Hepatocyte (in vitro differentiated cells): ENCODE measurements around the gene ZNF263. TPM values are rescaled to one million over a fixed set of nuclear protein-coding genes. Genes with fewer than 3 reads are reported as not detected.
A peak's percentile ranks its signal among the peaks of the same experiment; 100 is the strongest.

Source experiments
- DNase-seq: peaks from one replicate; pipeline ENCODE4 v3.0.0-alpha.2; 2016; ENCODE audit warnings: low spot score
- H2AFZ ChIP-seq: fragments of 200-600 bp; sonication (generic); 2 replicates; pipeline ENCODE4 v1.6.0; 2016; ENCODE audit warnings: antibody characterized with exemption, mild to moderate bottlenecking
- H3K27ac ChIP-seq: fragments of 200-600 bp; sonication (generic); 2 replicates; pipeline ENCODE4 v1.5.1; 2016; ENCODE audit warnings: mild to moderate bottlenecking
- H3K27me3 ChIP-seq: fragments of 200-600 bp; sonication (generic); 2 replicates; pipeline ENCODE4 v1.6.1; 2016
- H3K36me3 ChIP-seq: fragments of 200-600 bp; sonication (generic); replicated peaks from 2 replicates; pipeline ENCODE4 v1.5.1; 2016; ENCODE audit warnings: low read depth; ENCODE audit not compliant: insufficient read depth
- H3K4me1 ChIP-seq: fragments of 200-600 bp; sonication (generic); 2 replicates; pipeline ENCODE4 v1.5.1; 2016; ENCODE audit warnings: mild to moderate bottlenecking, moderate library complexity; ENCODE audit not compliant: insufficient read depth
- H3K4me2 ChIP-seq: fragments of 200-600 bp; sonication (generic); 2 replicates; pipeline ENCODE4 v1.6.0; 2016
- H3K4me3 ChIP-seq: fragments of 200-600 bp; sonication (generic); 2 replicates; pipeline ENCODE4 v1.5.1; 2016; ENCODE audit warnings: mild to moderate bottlenecking
- H3K79me2 ChIP-seq: fragments of 200-600 bp; sonication (generic); 2 replicates; pipeline ENCODE4 v1.6.0; 2017; ENCODE audit warnings: mild to moderate bottlenecking
- H3K9me2 ChIP-seq: fragments of 200-600 bp; sonication (generic); replicated peaks from 2 replicates; pipeline ENCODE4 v1.6.0; 2017; ENCODE audit warnings: mild to moderate bottlenecking; ENCODE audit not compliant: insufficient read depth
- H3K9me3 ChIP-seq: fragments of 200-600 bp; sonication (generic); 2 replicates; pipeline ENCODE4 v1.5.1; 2016; ENCODE audit warnings: low read depth, mild to moderate bottlenecking
- H4K20me1 ChIP-seq: fragments of 200-600 bp; sonication (generic); 2 replicates; pipeline ENCODE4 v1.6.0; 2016; ENCODE audit warnings: mild to moderate bottlenecking; ENCODE audit not compliant: insufficient read depth, poor library complexity, severe bottlenecking
- EZH2 ChIP-seq: fragments of 200-600 bp; sonication (generic); IDR thresholded peaks from 2 replicates; pipeline ENCODE4 v1.6.1; 2016; ENCODE audit warnings: antibody characterized with exemption, mild to moderate bottlenecking, borderline replicate concordance
- EZH2phosphoT487 ChIP-seq: fragments of 200-600 bp; sonication (generic); IDR thresholded peaks from one replicate; pipeline ENCODE4 v1.6.1; 2018; ENCODE audit warnings: antibody characterized with exemption, mild to moderate bottlenecking, low read depth, moderate library complexity; ENCODE audit not compliant: unreplicated experiment, severe bottlenecking
- WGBS: methylation state at CpG from one replicate; pipeline ENCODE4 v1.1.6; 2016; ENCODE audit warnings: low lambda C conversion rate; ENCODE audit errors: missing lambda C conversion rate; 5-methylcytosine and 5-hydroxymethylcytosine counted together
- polyA plus RNA-seq: library from polyadenylated mRNA; unstranded; fragments of >200 nt; fragmentation: Nextera tagmentation; extraction: Ambion mirVana; gene quantifications from 2 replicates; pipeline ENCODE4 v1.2.1, GENCODE V29; 2016
- total RNA-seq: library from RNA; depleted of rRNA; stranded (reverse); fragments of >200 nt; gene quantifications from 2 replicates; pipeline ENCODE4 v1.2.3, GENCODE V29; 2014
- TF ChIP-seq, protein P1 (sequence below): fragments of 200-600 bp; sonication (generic); IDR thresholded peaks from 2 replicates; pipeline ENCODE4 v1.5.1; 2016; ENCODE audit warnings: antibody characterized with exemption, mild to moderate bottlenecking; ENCODE audit not compliant: poor library complexity

Gene ZNF263
- 39.7 and 47.5 TPM in 2 replicates for total RNA-seq
- 25.0 and 33.2 TPM in 2 replicates for polyA plus RNA-seq

DNA sequence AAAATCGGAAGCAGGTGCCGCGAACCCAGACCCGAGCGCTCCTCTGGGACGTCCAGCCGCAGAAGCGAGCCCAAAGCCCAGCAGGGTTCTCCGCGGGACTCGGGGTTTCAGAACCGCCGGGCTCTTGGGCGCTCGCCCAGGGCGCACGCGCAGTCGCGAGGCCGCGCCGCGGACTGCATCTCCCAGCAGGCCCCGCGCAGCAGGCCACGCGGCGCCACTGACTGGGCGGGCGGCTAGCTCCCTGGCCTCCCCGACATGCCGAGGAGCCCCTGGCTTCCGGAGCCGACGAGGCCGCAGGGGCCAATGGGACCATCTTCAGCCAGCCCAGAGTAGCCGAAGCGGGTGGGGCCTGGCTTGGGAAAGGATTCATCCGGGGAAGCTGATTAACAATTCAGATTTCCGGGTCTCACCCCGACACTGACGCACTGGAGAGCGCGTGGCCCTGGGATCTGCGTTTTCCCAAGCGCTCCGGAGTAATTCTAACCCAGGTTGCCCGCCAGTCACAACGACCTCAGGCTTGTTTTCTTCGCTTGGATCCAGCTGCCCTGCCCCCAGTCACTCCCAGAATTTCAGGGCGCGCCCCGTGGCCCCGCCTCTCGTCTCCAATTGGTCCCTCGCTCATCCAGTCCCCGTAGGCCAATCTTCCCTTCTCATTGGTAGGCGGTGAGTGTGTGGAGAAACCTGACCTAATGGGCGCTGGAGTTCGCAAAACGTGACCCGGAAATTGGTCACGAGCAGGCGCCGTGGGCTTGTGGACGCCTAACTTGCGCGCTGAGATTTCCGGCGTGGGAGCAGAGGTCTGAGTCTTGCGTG lies at the start of gene ZNF263:
TSS of gene ZNF263 (plus strand) at position 762 of the 813 bp plus-strand sequence. CDS start 328 bp downstream, outside the sequence.
- H3K9me2 ChIP-seq: no peaks in the 10 kb centered on the region
- no peaks in the 10 kb centered on the region for H3K27me3 ChIP-seq
- peak within 1 kb of the TSS; percentile 94 for H2AFZ ChIP-seq
- peak within 1 kb of the TSS; percentile 100 for H3K27ac ChIP-seq
- no peaks in the 10 kb centered on the region for H4K20me1 ChIP-seq
- H3K79me2 ChIP-seq: peaks cover 49% of the 10 kb centered on the region
- H3K4me1 ChIP-seq: peaks cover 10% of the 10 kb centered on the region
- H3K4me3 ChIP-seq: peak within 1 kb of the TSS; percentile 91
- H3K36me3 ChIP-seq: no peaks in the 10 kb centered on the region
- WGBS: under 1% methylated on average over 69 of the region's 72 CpGs
- H3K9me3 ChIP-seq: peaks cover 6% of the 10 kb centered on the region
- DNase-seq: peak; percentile 98
- peak within 1 kb of the TSS; percentile 95 for H3K4me2 ChIP-seq
- TF ChIP-seq EZH2phosphoT487 (no peak), EZH2 (no peak)
- TF ChIP-seq, protein P1, sequence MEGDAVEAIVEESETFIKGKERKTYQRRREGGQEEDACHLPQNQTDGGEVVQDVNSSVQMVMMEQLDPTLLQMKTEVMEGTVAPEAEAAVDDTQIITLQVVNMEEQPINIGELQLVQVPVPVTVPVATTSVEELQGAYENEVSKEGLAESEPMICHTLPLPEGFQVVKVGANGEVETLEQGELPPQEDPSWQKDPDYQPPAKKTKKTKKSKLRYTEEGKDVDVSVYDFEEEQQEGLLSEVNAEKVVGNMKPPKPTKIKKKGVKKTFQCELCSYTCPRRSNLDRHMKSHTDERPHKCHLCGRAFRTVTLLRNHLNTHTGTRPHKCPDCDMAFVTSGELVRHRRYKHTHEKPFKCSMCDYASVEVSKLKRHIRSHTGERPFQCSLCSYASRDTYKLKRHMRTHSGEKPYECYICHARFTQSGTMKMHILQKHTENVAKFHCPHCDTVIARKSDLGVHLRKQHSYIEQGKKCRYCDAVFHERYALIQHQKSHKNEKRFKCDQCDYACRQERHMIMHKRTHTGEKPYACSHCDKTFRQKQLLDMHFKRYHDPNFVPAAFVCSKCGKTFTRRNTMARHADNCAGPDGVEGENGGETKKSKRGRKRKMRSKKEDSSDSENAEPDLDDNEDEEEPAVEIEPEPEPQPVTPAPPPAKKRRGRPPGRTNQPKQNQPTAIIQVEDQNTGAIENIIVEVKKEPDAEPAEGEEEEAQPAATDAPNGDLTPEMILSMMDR: no peak

GRCh38 chr16:3234543-3234856 lies 48.8 kb upstream of the ZNF263 start:
- DNase-seq: no peak
- H3K9me2 ChIP-seq: no peaks in the 10 kb centered on the region

DNA sequence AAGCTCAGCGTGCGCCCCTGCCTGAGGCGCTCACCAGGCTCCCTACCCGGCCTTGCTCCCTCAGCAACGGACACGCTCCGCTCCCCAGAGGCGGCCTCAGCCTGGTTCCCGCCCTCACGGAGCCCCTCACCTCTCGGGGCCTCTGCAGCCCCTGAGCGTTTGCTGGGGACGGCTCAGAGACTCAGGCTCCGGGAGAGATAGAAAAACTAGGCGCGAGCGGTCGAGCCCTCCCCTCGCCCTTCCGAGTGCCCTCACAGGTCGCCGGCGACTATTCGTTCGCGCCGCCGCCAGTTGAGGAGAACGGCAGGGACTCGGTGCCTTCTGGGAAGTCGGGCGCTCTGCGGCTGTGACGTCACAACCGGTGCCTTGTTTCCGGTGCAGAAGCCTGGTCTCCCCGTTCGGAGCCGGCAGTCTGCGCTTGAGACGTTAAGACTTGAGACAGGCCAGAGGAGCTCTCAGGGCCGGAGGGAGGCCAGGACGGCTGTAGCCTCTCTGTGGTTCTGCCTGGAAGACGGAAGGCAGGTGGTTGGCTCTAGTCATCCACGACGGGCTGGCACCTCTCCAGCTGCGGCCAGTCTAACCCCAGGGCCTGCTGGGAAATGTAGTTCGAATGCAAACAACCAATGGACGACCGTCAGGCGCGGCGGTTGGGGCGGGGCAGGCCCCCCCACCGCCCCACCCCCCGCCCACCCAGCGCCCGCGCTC lies 48.3 kb upstream of the ZNF263 start, which contains the start of gene ZNF200:
TSS of gene ZNF200 (minus strand) at position 302 of the 705 bp plus-strand sequence. CDS start 1,403 bp downstream, outside the sequence.
- WGBS: under 1% methylated on average over 47 of the region's 59 CpGs
- Histone ChIP-seq H3K27ac (peak within 1 kb of the TSS; percentile 96), H4K20me1 (no peaks in the 10 kb centered on the region), H3K36me3 (peaks cover 19% of the 10 kb centered on the region), H3K27me3 (no peaks in the 10 kb centered on the region), H3K4me1 (peaks cover 7% of the 10 kb centered on the region), H3K9me3 (peaks cover 3% of the 10 kb centered on the region), H3K9me2 (no peaks in the 10 kb centered on the region), H2AFZ (peak within 1 kb of the TSS; percentile 62), H3K4me2 (peak within 1 kb of the TSS; percentile 96), H3K79me2 (peaks cover 17% of the 10 kb centered on the region), H3K4me3 (peak within 1 kb of the TSS; percentile 55)
- TF ChIP-seq, protein P1: no peak
- no peak for TF ChIP-seq EZH2
- no peak for TF ChIP-seq EZH2phosphoT487
- DNase-seq: peak; percentile 97

More at GRCh38 chr16:3234543-3234856, 48.8 kb upstream of the ZNF263 start:
- WGBS: 9% methylated on average over 18 of the region's 18 CpGs
- Histone ChIP-seq H3K79me2 (peaks cover 17% of the 10 kb centered on the region), H3K36me3 (peaks cover 19% of the 10 kb centered on the region), H3K9me3 (peaks cover 4% of the 10 kb centered on the region), H3K4me2 (peak overlapping the region; percentile 96), H3K27me3 (no peaks in the 10 kb centered on the region), H3K27ac (peak overlapping the region; percentile 96), H2AFZ (peak overlapping the region; percentile 62), H3K4me3 (peak overlapping the region; percentile 55), H3K4me1 (peaks cover 7% of the 10 kb centered on the region), H4K20me1 (no peaks in the 10 kb centered on the region)
- TF ChIP-seq EZH2: no peak
- no peak for TF ChIP-seq EZH2phosphoT487
- TF ChIP-seq, protein P1: no peak
